Neural progenitor cell (in vitro differentiated cells): ENCODE results near the gene CCM2. TPM values are rescaled to one million over a fixed set of nuclear protein-coding genes. Genes with fewer than 3 reads are reported as not detected.
A peak's percentile ranks its signal among the peaks of the same experiment; 100 is the strongest.

Experiments used
- DNase-seq: peaks from one replicate; pipeline ENCODE4 v3.0.0-alpha.2; 2016; ENCODE audit warnings: low spot score
- H2AFZ ChIP-seq: fragments of 200-600 bp; sonication (generic); replicated peaks from 2 replicates; pipeline ENCODE4 v1.6.1; 2016; ENCODE audit warnings: antibody characterized with exemption
- H3F3A ChIP-seq: fragments of 200-600 bp; sonication (generic); 2 replicates; pipeline ENCODE4 v1.6.1; 2016; ENCODE audit warnings: antibody characterized with exemption, low read depth
- H3K27ac ChIP-seq: fragments of 200-600 bp; sonication (generic); 2 replicates; pipeline ENCODE4 v1.5.1; 2016; ENCODE audit warnings: mild to moderate bottlenecking
- H3K27me3 ChIP-seq: fragments of 200-600 bp; sonication (generic); 2 replicates; pipeline ENCODE4 v1.6.1; 2016; ENCODE audit warnings: mild to moderate bottlenecking, moderate library complexity
- H3K36me3 ChIP-seq: fragments of 200-600 bp; sonication (generic); 2 replicates; pipeline ENCODE4 v1.5.1; 2016
- H3K4me1 ChIP-seq: fragments of 200-600 bp; sonication (generic); 2 replicates; pipeline ENCODE4 v1.6.1; 2016; ENCODE audit warnings: mixed run types
- H3K4me2 ChIP-seq: fragments of 200-600 bp; sonication (generic); 2 replicates; pipeline ENCODE4 v1.6.1; 2016
- H3K4me3 ChIP-seq: fragments of 200-600 bp; sonication (generic); 2 replicates; pipeline ENCODE4 v1.5.1; 2016
- H3K79me2 ChIP-seq: fragments of 200-600 bp; sonication (generic); 2 replicates; pipeline ENCODE4 v1.6.1; 2016; ENCODE audit warnings: low read depth
- H3K9ac ChIP-seq: fragments of 200-600 bp; sonication (generic); 2 replicates; pipeline ENCODE4 v1.6.1; 2016
- H3K9me3 ChIP-seq: fragments of 200-600 bp; sonication (generic); 2 replicates; pipeline ENCODE4 v1.5.1; 2016; ENCODE audit warnings: low read depth
- H4K20me1 ChIP-seq: fragments of 200-600 bp; sonication (generic); 2 replicates; pipeline ENCODE4 v1.6.1; 2016; ENCODE audit warnings: low read depth
- H3K27ac Mint-ChIP-seq: 3 replicates; pipeline ENCODE4 v1.8.0; 2021; ENCODE audit warnings: mixed read lengths
- H3K27me3 Mint-ChIP-seq: 2 replicates; pipeline ENCODE4 v1.8.0; 2022; ENCODE audit warnings: low read depth, mild to moderate bottlenecking, inconsistent platforms, moderate library complexity, mixed read lengths; ENCODE audit not compliant: insufficient read depth
- H3K36me3 Mint-ChIP-seq: 3 replicates; pipeline ENCODE4 v1.8.0; 2021; ENCODE audit warnings: mixed read lengths
- H3K4me1 Mint-ChIP-seq: 3 replicates; pipeline ENCODE4 v1.8.0; 2021; ENCODE audit warnings: mixed read lengths
- H3K4me3 Mint-ChIP-seq: 3 replicates; pipeline ENCODE4 v1.8.0; 2021; ENCODE audit warnings: mild to moderate bottlenecking, moderate library complexity, mixed read lengths
- H3K9me3 Mint-ChIP-seq: 3 replicates; pipeline ENCODE4 v1.8.0; 2020; ENCODE audit warnings: mixed read lengths
- CTCF ChIP-seq: fragments of 200-600 bp; sonication (generic); IDR thresholded peaks from 2 replicates; pipeline ENCODE4 v1.5.1; 2017; ENCODE audit warnings: antibody characterized with exemption, mild to moderate bottlenecking
- EZH2 ChIP-seq: fragments of 200-600 bp; sonication (generic); IDR thresholded peaks from 2 replicates; pipeline ENCODE4 v1.6.1; 2017; ENCODE audit warnings: antibody characterized with exemption, mild to moderate bottlenecking, moderate library complexity
- EZH2phosphoT487 ChIP-seq: fragments of 200-600 bp; sonication (generic); IDR thresholded peaks from 2 replicates; pipeline ENCODE4 v1.6.1; 2017; ENCODE audit warnings: antibody characterized with exemption
- total RNA-seq: library from RNA; depleted of rRNA; stranded (reverse); fragments of >200 nt; gene quantifications from 2 replicates; pipeline ENCODE4 v1.2.3, GENCODE V29; 2015; ENCODE audit warnings: low replicate concordance

CCM2 gene
- total RNA-seq, 1 donor from 2014 or later = 21.8 TPM

GRCh38 chr7:45082831-45083331 is 82.9 kb downstream of the CCM2 start:
- Mint-ChIP-seq H3K4me3 (no peak overlapping the region), H3K36me3 (peaks cover 4% of the 10 kb centered on the region), H3K27me3 (peaks cover 13% of the 10 kb centered on the region), H3K27ac (no peak overlapping the region), H3K4me1 (peaks cover 8% of the 10 kb centered on the region), H3K9me3 (no peaks in the 10 kb centered on the region)
- H3K27ac ChIP-seq = no peak overlapping the region
- no peaks in the 10 kb centered on the region for H3K79me2 ChIP-seq
- no peak overlapping the region for H3K4me3 ChIP-seq
- H3K9ac ChIP-seq = no peak overlapping the region
- H3K4me2 ChIP-seq = no peak overlapping the region
- H3F3A ChIP-seq = no peaks in the 10 kb centered on the region
- TF ChIP-seq EZH2phosphoT487 (no peak), CTCF (no peak), EZH2 (no peak)
- H2AFZ ChIP-seq = no peak overlapping the region
- no peaks in the 10 kb centered on the region for H3K9me3 ChIP-seq
- no peaks in the 10 kb centered on the region for H3K4me1 ChIP-seq
- DNase-seq = no peak
- H3K36me3 ChIP-seq = no peaks in the 10 kb centered on the region
- H3K27me3 ChIP-seq = peaks cover 3% of the 10 kb centered on the region
- no peaks in the 10 kb centered on the region for H4K20me1 ChIP-seq

GRCh38 chr7:45084336-45084735 is 84.3 kb downstream of the CCM2 start:
- Histone ChIP-seq H3K36me3 (no peaks in the 10 kb centered on the region), H3F3A (no peaks in the 10 kb centered on the region), H3K9me3 (no peaks in the 10 kb centered on the region), H3K4me3 (no peak overlapping the region), H3K4me1 (no peaks in the 10 kb centered on the region), H2AFZ (no peak overlapping the region), H3K4me2 (no peak overlapping the region), H4K20me1 (no peaks in the 10 kb centered on the region), H3K27ac (no peak overlapping the region), H3K9ac (no peak overlapping the region), H3K27me3 (peaks cover 18% of the 10 kb centered on the region), H3K79me2 (no peaks in the 10 kb centered on the region)
- H3K36me3 Mint-ChIP-seq = peaks cover 2% of the 10 kb centered on the region
- peak overlapping the region; percentile 50 for H3K27ac Mint-ChIP-seq
- H3K4me1 Mint-ChIP-seq = peaks cover 9% of the 10 kb centered on the region
- no peak for DNase-seq
- H3K9me3 Mint-ChIP-seq = no peaks in the 10 kb centered on the region
- TF ChIP-seq EZH2 (no peak), CTCF (no peak), EZH2phosphoT487 (no peak)
- H3K27me3 Mint-ChIP-seq = peaks cover 10% of the 10 kb centered on the region
- no peak overlapping the region for H3K4me3 Mint-ChIP-seq

GRCh38 chr7:45084901-45085618 is 85.1 kb downstream of the CCM2 start:
- no peak overlapping the region for H3K27ac ChIP-seq
- peaks cover 3% of the 10 kb centered on the region for H3F3A ChIP-seq
- H4K20me1 ChIP-seq = peaks cover 5% of the 10 kb centered on the region
- no peaks in the 10 kb centered on the region for H3K4me1 ChIP-seq
- no peaks in the 10 kb centered on the region for H3K36me3 ChIP-seq
- peaks cover 16% of the 10 kb centered on the region for H3K4me1 Mint-ChIP-seq
- no peak overlapping the region for H3K9ac ChIP-seq
- H3K79me2 ChIP-seq = no peaks in the 10 kb centered on the region
- no peak overlapping the region for H3K4me2 ChIP-seq
- peaks cover 13% of the 10 kb centered on the region for H3K27me3 Mint-ChIP-seq
- H3K4me3 Mint-ChIP-seq = no peak overlapping the region
- no peak overlapping the region for H3K4me3 ChIP-seq
- no peak overlapping the region for H3K27ac Mint-ChIP-seq
- no peaks in the 10 kb centered on the region for H3K36me3 Mint-ChIP-seq
- H3K27me3 ChIP-seq = peaks cover 25% of the 10 kb centered on the region
- TF ChIP-seq CTCF (no peak), EZH2phosphoT487 (no peak), EZH2 (no peak)
- no peaks in the 10 kb centered on the region for H3K9me3 ChIP-seq
- H3K9me3 Mint-ChIP-seq = no peaks in the 10 kb centered on the region
- H2AFZ ChIP-seq = no peak overlapping the region
- DNase-seq = no peak
